ENCODE measurements around the gene SCARF2.

The SCARF2 gene

DNA sequence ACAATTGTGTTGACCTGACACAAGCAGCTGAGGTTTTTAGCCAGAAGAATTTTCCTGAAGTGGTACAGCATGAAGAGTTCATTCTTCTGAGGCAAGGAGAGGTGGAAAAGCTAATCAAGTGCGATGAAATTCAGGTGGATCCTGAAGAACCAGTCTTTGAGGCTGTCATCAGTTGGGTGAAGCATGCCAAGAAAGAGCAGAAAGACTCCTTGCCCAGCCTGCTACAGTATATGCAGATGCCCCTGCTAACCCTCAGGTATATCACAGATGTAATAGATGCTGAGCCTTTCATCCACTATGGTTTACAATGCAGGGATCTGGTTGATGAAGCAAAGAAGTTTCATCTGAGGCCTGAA lies 12.9 kb upstream of the SCARF2 start:
- no peak overlapping the region for H3K4me3 ChIP-seq (ENCODE audit: low read depth, low read length)
- TF ChIP-seq, protein P1, sequence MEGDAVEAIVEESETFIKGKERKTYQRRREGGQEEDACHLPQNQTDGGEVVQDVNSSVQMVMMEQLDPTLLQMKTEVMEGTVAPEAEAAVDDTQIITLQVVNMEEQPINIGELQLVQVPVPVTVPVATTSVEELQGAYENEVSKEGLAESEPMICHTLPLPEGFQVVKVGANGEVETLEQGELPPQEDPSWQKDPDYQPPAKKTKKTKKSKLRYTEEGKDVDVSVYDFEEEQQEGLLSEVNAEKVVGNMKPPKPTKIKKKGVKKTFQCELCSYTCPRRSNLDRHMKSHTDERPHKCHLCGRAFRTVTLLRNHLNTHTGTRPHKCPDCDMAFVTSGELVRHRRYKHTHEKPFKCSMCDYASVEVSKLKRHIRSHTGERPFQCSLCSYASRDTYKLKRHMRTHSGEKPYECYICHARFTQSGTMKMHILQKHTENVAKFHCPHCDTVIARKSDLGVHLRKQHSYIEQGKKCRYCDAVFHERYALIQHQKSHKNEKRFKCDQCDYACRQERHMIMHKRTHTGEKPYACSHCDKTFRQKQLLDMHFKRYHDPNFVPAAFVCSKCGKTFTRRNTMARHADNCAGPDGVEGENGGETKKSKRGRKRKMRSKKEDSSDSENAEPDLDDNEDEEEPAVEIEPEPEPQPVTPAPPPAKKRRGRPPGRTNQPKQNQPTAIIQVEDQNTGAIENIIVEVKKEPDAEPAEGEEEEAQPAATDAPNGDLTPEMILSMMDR (IDR thresholded peaks at IDR 0.05; ENCODE audit: control insufficient read depth, extremely low read depth, insufficient read depth), result no peak
- DNase-seq (ENCODE audit: low read depth), result peak; percentile 63

DNA sequence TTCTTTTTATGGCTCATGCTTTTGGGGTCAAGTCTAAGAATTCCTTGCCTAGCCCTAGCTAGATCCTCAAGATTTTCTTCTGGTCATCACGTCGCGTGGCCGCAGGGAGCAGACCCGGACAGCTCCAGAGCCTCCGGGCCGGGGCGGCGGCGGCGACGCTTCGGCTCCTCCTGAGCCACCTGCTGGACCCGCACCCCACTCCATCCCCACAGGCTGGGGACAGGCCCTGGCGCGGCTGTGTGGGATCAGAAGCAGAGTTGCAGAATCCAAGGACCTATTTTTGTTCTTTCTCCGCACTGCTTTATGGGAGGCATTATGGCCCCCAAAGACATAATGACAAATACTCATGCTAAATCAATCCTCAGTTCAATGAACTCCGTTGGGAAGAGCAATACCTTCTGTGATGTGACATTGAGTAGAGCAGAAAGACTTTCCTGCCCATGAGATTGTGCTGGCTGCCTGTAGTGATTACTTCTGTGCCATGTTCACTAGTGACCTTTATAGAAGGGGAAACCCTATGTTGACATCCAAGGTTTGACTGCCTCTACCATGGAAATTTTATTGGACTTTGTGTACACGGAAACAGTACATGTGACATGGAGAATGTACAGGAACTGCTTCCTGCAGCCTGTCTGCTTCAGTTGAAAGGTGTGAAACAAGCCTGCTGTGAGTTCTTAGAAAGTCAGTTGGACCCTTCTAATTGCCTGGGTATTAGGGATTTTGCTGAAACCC lies 12.4 kb upstream of the SCARF2 start:
- peak; percentile 64 for DNase-seq (ENCODE audit: low read depth)
- no peak overlapping the region for H3K4me3 ChIP-seq (ENCODE audit: low read depth, low read length)
- TF ChIP-seq, protein P1 (IDR thresholded peaks at IDR 0.05; ENCODE audit: control insufficient read depth, extremely low read depth, insufficient read depth), result no peak

DNA sequence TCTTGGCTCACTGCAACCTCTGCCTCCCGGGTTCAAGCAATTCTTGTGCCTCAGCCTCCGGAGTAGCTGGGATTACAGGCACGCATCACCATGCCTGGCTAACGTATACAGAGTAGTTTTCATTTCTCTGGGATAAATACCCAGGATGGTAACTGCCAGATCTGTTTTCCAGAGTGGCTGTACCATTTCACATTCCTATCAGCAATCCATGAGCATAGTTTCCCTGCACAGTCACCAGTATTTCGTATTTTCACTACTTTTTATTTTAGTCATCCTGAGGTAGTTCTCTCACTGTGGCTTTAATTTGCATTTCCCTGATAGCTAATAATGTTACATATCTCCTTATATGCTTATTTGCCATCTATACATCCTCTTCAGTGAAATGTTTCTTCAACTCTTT lies 11.0 kb upstream of the SCARF2 start:
- DNase-seq (ENCODE audit: low read depth), result no peak
- TF ChIP-seq, protein P1 (IDR thresholded peaks at IDR 0.05; ENCODE audit: control insufficient read depth, extremely low read depth, insufficient read depth), result no peak
- no peak overlapping the region for H3K4me3 ChIP-seq (ENCODE audit: low read depth, low read length)

DNA sequence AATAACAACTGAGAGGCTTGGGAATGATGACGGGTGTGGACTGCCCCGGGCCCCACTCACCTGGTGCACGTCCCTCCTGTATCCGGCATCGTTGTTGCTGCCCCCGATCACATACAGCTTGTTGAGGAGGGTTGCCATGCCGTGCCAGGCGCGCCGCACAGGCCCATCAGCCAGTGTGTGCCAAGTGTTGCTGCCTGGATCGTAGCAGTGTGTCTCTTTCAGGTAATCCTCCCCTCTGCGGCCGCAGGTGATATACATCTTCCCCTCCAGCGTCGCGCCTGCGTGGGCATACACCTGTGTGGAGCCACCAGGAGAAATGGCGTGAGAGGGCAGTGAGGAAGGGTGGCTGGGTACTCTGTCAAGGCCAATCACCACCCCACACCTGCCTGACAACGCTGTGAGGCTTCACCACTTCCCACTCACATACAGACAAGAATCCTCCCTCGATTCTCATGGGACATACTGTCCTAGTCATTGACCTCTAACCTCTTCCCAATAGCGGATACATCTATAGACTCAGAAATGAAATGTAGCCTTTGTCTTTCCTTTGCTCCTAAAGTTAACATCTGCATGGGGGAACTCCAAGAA lies 8.9 kb upstream of the SCARF2 start:
- no peak for DNase-seq (ENCODE audit: low read depth)
- TF ChIP-seq, protein P1 (IDR thresholded peaks at IDR 0.05; ENCODE audit: control insufficient read depth, extremely low read depth, insufficient read depth), result no peak

DNA sequence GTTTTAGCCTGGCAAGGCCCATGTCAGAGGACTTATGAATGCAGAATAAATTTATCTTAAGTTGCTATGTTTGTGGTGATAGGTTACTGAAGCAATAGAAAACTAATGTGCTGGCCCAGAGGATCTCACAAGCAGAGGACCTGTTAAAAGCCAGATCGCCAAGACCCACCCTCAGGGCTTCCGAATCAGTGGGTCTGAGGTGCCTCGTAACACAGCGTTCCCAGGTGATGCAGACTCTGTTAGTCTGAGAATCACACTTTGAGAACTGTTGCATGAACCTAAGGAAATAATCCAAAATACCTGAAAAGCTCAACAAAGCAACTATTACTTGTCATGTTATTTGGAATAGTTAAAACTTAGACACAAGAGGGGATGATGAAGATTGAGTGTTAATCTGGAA lies 6.7 kb upstream of the SCARF2 start:
- TF ChIP-seq, protein P1 (IDR thresholded peaks at IDR 0.05; ENCODE audit: control insufficient read depth, extremely low read depth, insufficient read depth), result no peak
- H3K4me3 ChIP-seq (ENCODE audit: low read depth, low read length), result no peak overlapping the region
- DNase-seq (ENCODE audit: low read depth), result no peak

More for the DNA sequence above, 8.9 kb upstream of the SCARF2 start:
- H3K4me3 ChIP-seq (ENCODE audit: low read depth, low read length), result no peak overlapping the region

DNA sequence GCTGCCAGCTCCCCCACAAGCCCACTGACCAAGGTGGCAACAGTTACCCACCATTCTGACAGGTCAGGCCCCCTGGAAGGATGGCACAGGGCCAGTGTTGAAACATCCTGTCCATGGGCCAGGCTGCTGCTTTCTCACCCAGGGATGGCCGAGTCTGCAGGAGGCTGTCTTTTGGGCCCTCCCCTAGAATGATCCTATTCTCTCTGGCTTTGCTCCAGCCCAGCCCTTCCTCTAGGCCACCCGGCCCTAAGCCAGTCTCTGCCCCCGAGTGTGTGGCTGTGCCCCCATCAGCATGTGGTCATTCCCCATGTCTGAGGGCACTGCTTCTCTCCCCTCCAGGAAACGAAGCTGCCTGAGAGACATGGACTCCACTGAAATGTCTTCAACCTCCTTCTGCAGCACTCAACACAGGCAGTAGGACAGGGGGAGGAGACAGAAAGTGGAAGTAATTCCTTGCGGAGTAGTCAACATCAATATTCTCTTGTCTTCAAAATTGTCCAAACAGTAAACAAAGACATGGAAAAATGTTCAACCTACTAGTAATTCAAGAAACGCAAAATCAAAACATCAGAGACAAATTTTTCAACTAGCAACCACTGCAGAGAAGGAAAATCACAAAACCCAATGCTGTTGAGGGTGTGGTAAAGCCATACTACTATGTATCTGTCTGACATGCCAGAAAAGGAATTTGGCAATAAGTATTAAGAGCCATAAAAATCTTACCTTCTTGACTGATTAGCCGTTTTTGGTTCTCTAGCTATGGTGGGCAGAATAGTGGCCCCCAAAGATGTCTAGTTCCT lies 5.1 kb upstream of the SCARF2 start:
- no peak for DNase-seq (ENCODE audit: low read depth)
- H3K4me3 ChIP-seq (ENCODE audit: low read depth, low read length), result no peak overlapping the region
- TF ChIP-seq, protein P1 (IDR thresholded peaks at IDR 0.05; ENCODE audit: control insufficient read depth, extremely low read depth, insufficient read depth), result no peak

Data from LNCaP clone FGC (cell line).